Measurements from ENCODE around the gene EVI5.

DNA sequence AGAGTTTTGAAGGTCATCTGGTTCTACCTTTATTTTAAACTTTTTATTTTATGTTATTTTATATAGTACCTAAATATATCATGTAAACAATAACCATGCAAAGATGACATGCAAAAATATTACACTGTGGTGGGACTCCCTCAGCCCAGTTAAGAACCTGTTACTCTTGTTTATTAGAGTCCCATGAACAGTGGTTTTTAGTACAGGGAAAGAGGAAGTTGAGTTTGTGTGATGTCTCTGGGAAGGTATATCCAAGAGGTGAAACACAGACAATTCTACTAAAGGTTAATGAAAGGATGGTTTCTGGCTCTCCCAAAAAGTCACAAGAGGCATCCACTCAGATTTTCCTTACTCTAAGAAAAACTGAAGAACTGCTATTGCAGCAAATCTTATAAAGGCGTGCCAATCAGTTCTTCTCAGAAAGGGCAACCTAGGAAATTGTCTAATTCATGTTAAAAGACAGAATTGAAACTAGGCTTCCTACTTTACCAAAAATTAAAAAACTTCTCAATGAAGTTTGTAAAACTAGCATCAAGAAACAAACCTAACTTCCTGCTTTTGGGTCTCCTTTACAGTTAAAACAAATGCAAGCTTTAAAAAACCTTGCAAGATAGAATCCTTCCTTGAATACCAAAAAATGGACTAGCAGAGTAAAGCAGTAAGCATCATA lies 318.1 kb downstream of the EVI5 start:
- TF ChIP-seq L3MBTL2 (conservative IDR thresholded peaks at IDR 0.05), result no peak
- no peak for TF ChIP-seq FOXK2 (IDR thresholded peaks at IDR 0.05)
- no peak for TF ChIP-seq BHLHE40 (IDR thresholded peaks at IDR 0.05; ENCODE audit: borderline replicate concordance)
- TF ChIP-seq SP1 (IDR thresholded peaks at IDR 0.05), result no peak
- no peak for TF ChIP-seq ARNT (IDR thresholded peaks at IDR 0.05)
- TF ChIP-seq SUZ12 (IDR thresholded peaks at IDR 0.05), result no peak
- no peak for TF ChIP-seq ZNF384 (IDR thresholded peaks at IDR 0.05)
- no peak for TF ChIP-seq HDGF (IDR thresholded peaks at IDR 0.05; ENCODE audit: borderline replicate concordance)
- TF ChIP-seq, protein P1, sequence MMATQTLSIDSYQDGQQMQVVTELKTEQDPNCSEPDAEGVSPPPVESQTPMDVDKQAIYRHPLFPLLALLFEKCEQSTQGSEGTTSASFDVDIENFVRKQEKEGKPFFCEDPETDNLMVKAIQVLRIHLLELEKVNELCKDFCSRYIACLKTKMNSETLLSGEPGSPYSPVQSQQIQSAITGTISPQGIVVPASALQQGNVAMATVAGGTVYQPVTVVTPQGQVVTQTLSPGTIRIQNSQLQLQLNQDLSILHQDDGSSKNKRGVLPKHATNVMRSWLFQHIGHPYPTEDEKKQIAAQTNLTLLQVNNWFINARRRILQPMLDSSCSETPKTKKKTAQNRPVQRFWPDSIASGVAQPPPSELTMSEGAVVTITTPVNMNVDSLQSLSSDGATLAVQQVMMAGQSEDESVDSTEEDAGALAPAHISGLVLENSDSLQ (IDR thresholded peaks at IDR 0.05), result no peak
- TF ChIP-seq TARDBP (IDR thresholded peaks at IDR 0.05), result no peak
- no peak for TF ChIP-seq NFRKB (IDR thresholded peaks at IDR 0.05)
- no peak for TF ChIP-seq FOXA1 (IDR thresholded peaks at IDR 0.05)
- TF ChIP-seq FOXM1 (IDR thresholded peaks at IDR 0.05; ENCODE audit: borderline replicate concordance), result no peak
- no peak for TF ChIP-seq ELF4 (IDR thresholded peaks at IDR 0.05)

All from HEK293T (cell line).